Left cardiac atrium (tissue), 4 donors: ENCODE data around the gene ABCD3. TPM values are rescaled to one million over a fixed set of nuclear protein-coding genes. Genes with fewer than 3 reads are reported as not detected.

Source experiments
- ATAC-seq, 2 donors: fragments of 200-7000 bp; cut with Tn5 transposase; one replicate each; pipeline ENCODE4 v1.9.1; 2020; ENCODE audit warnings: mild to moderate bottlenecking in 2 of 2, moderate library complexity in 2 of 2
- DNase-seq: peaks from one replicate; pipeline ENCODE4 v3.0.0-alpha.2; 2020
- intact Hi-C, 2 donors: fragments of 100-400 bp; cut with DNase I; formaldehyde crosslinking; loops; one replicate each; pipeline versions ENCODE4 v1.14.1 to v1.15.1; 2022 to 2023
- total RNA-seq, 2 donors: library from RNA; stranded (reverse); fragmentation: NEBNext Ultra II Directional; extraction: Animal tissue kit (Norgen Biotek cat#: 25700); gene quantifications; one replicate each; pipeline ENCODE4 v1.2.1, GENCODE V29; 2021
- donor health status: DM: no; HTN: yes; CAD: no.
- donor health status: DM: no; HTN: yes; CAD: no; lungs with severe emphysema.
- donor health status: DM: yes; HTN: yes; CAD: no.
- donor health status: Dilated cardiomyopathy.

Gene ABCD3
- total RNA-seq, 2 donors from 2014 or later, result 53.3 to 105 TPM

DNA sequence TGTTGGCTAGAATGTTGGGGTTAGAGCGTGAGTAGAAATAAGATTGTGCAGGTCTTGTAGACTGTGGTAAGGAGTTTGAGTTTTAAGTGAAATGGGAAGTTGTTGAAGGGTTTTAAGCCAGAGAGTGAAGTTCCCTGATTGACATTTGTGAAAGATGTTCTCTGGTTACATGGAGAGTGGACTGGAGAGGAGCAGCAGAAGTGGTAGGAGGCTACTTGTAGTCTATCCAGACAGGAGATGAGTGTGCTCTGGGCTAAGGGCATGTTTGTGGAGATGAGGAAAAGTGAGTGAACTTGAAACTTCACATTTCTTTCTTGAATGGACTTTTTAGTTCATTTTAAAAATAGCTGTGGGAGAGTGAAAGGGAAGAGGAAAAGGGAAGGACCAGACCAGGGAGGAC lies 86.4 kb downstream of the ABCD3 start:
- no peak for ATAC-seq
- intact Hi-C loops, result no loop called here

DNA sequence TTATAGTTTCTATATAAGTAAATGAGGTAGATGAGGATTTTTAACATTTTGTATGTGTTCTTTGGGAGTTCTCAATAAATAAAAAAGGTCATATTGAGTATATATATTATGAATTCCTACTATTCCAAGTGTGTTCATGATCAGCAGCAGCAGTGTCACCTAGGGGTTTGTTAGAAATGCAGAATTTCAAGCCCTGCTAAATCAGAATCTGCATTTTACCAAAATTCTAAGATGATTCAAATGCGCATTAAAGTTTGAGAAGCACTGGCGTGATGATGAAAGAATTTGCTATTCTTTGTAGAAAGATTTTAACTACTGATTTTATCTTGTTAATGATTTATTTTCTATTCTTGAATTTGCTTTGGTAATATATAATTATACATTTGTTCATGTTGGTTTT lies 94.6 kb downstream of the ABCD3 start:
- ATAC-seq (no peak), DNase-seq (no peak)
- intact Hi-C loops, result no loop called here

More for the DNA sequence above, 86.4 kb downstream of the ABCD3 start:
- DNase-seq, result no peak

DNA sequence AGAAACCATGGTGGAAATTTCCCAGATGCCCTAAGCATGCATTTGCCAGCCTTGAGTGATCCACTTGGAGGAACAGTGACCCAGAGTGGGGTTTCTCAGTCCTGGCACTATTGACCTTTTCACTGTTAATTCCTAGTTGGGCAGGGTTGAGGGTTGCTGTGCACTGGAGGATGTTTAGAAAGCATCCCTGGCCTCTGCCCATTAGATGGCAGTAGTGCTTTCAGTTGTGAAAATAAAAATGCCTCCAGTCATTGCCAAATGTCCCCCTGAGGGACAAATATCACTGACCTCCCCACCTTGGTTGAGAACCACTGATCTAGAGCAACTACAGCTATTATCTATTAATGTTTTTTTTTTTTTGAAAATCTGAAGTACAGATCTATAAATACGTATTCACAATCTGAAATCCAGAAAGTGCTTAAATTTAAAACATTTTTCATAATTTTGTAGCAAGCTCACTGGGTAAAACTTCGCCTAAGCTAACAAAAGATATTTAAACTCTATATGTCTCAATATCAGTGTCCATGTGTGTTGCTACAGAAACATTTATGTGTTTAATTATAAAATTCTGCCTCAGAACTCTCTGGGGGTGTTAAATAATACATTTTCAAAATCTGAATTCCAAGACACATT lies 96.0 kb downstream of the ABCD3 start:
- no peak for DNase-seq
- intact Hi-C loops, result loop anchor here in 1 of 2 donors (2.0 kb wide), 1 partner anchor 295 kb away; no protein-coding TSS in a partner anchor
- ATAC-seq, result peak; percentile 35 to 53

DNA sequence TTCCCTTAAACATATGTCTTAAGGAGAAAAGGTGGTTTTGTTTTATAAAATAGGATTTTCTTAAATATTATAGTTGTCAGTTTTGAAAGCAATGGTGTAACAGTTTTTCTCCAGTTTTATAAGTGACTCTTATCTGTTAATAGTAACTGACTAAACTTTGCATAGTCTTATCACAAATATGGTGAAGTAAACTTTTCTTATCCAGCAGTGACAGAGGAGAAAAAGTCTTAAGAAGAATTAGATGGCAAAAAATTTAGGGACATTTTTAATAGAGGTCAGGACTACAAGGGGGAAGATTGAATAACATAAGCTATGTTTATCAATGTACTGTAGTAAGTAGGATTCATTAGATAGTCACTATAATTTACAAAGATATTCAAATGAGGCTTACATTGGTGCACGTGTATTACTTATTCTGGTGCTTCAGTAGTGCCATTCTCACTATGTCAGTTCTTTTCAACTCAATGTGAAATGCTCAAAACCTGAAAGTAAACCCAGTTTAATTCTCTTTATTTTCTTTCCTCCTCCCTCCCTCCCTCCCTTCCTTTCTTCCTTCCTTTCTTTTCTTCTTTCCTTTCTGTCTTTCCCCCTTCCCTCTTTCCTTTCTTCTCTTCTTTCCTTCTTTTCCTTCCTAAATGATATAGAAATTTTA lies 97.2 kb downstream of the ABCD3 start:
- intact Hi-C loops, result loop anchor here in 1 of 2 donors (2.0 kb wide), 1 partner anchor 293 kb away; no protein-coding TSS in a partner anchor
- ATAC-seq (no peak), DNase-seq (no peak)

DNA sequence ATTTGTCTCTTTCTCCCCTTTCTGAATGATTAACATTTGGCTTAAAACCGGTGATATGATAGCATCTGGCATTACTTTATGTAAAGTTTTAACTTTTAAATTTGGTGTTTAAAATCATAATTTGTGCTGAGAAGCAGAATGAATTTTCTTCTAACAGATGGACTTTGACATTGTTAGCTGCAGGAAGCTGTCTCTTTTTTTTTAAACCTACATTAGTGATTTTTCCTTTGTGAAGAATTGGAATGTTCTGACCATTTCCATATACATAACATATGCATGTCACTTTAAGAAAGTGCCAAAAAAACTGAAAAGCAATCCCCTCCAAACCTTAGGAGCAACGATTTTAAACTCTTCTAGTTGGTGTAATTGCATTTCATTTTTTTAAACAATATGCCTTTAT lies 101.2 kb downstream of the ABCD3 start:
- ATAC-seq, result no peak
- intact Hi-C loops, result no loop called here
- no peak for DNase-seq

DNA sequence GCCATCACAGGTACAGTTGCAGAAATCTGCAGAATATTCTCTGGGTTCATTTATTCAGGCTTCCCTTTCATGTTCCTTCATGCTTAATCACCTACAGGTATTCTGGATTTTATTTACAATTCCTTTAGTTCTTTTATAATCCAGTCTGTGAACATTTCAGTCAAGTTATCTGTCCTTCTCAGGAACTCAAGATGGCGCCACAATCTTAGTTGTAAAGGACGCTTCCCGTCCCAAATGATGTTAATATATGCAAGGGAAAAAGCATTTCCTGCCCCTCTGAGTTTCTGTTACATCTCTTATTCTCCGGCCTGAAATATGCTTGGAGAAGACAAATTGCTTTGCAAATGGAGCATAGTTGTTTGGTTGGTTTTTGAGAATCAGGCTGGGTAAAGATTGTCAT lies 104.1 kb downstream of the ABCD3 start:
- DNase-seq (no peak), ATAC-seq (peak; percentile 44 to 65)
- intact Hi-C loops, result loop anchor here (5.0 to 10.0 kb wide), 3 partner anchors 72 to 282 kb away; no protein-coding TSS in a partner anchor

DNA sequence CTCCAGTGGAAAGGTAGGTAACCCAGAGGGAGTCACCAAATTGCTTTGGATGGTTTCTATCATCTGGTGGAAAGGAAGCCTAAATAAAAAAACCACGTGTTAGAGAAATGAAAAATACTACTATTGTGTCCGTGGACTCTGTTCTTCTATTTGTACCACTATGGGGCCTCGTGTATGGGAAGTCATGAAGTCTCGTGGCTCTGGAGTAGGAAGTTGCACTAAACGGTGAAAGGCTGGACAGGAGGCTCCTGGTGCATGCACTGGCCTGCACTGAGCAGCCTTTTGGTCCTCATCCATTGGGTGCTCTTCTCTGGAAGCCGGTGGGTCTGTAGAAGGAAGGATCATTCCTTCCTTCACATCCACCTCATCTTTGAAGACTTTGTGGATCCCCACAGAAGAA lies 106.3 kb downstream of the ABCD3 start:
- ATAC-seq, result no peak
- intact Hi-C loops, result loop anchor here (5.0 to 10.0 kb wide), 3 partner anchors 70 to 280 kb away; no protein-coding TSS in a partner anchor
- no peak for DNase-seq

DNA sequence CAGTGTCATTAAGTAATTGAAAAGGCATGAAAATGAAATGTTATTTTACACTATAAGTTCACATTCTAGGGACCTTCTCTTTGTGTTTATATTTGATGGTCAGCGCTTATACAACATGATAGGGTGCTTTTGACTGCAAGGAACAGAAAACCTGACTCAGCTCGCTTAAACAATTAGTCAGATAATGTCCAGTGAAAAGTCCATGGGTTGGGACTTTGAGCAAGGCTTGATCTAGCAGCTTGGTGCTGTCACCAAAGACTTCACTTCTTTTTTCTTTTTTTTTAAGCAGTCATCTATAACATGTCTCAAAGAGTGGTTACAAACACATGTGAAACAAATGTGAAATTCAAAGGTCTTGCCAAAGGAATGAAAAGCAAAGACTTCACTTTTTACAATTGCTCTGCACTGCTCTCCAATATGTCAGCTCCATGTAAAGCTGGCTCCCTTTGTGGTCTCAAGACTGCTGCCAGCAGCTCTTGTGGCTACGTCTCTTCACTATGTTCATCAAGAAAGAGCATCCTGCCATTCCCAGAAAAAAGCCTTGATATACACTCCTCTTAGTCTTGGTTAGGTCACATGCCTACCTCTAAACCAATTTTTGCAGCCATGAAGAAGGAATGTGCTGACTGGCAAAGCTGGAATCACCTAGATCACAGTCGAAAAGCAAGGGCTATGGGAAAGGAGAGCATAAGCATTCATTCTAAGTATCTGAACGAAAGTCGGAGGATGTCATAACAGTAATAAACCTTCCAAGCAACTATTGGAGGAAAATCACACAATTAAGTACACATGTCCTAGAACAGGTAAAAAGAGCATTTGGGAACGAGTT lies 108.2 kb downstream of the ABCD3 start:
- no peak for ATAC-seq
- intact Hi-C loops, result loop anchor here in 1 of 2 donors (10.0 kb wide), 2 partner anchors 68 to 278 kb away; no protein-coding TSS in a partner anchor
- DNase-seq, result no peak

DNA sequence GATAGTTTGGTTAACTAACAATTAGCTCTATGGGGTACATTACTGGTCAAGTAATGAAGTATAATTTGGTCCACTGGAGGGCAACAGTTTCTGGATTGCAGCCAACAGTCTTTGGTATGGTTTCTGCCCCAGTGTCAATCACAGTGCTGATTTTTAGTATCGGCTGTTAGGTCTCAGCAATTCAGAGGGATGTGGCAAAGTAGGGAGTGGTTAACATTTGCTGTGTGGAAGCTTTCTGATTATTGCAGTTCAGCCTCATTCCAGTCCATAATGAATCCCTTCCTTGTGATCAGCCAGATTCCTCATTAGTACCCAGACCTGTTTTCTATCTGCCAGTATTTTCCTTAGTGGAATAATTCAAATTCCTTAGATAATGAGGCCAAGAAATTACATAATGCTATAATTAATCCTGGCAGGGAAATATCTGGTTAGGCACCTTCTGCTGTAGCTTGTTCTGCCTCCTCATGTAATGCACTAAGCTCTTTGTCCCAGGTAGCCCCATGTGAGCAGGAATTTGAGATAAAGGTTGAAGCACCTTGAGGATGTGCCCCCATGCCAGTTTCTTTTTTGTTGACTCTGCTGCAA lies 109.3 kb downstream of the ABCD3 start:
- ATAC-seq (peak; percentile 49 to 69), DNase-seq (no peak)
- intact Hi-C loops, result loop anchor here in 1 of 2 donors (10.0 kb wide), 2 partner anchors 67 to 277 kb away; no protein-coding TSS in a partner anchor

DNA sequence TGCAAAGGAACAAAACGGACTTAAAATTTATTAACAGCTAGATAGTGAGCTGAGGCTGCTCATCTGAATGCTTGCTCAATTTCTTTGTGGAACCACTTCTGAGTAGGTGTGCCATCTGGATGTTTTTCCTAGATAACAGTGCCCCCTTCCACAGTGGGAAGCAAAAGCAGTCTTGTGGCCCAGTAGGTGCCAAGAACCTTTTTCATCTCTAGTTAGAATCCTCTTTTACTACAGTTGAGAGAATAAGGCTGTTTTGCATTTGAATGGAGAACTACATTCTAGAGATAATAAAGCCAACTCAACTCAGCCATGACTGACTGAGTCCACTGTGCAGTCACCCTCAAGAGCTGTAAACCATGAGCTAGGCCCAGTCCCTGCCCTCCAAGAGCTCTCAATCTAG lies 110.1 kb downstream of the ABCD3 start:
- intact Hi-C loops, result loop anchor here in 1 of 2 donors (10.0 kb wide), 2 partner anchors 67 to 277 kb away; no protein-coding TSS in a partner anchor
- ATAC-seq, result peak in 1 of 2 donors; percentile 12
- DNase-seq, result no peak

DNA sequence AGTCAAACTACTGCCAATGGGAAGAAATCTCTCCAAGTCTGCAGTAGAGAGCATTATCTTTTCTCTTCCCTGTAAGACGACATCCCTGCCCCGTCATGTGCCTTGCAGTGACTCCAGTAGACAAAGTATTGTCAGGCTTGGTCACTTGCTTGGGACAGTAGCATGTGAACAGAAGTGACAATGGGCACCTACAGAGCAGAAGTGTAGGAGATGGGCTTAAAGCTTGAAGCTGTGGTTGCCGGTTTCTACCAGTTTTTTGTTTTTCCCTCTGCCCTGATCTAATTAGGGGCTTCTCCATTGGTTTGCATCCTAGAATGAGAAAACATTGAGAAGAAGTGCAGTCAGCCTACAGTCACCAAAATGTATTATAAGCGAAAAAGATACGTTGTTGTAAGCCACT lies 110.6 kb downstream of the ABCD3 start:
- no peak for DNase-seq
- no peak for ATAC-seq
- intact Hi-C loops, result loop anchor here in 1 of 2 donors (10.0 kb wide), 2 partner anchors 66 to 276 kb away; no protein-coding TSS in a partner anchor

DNA sequence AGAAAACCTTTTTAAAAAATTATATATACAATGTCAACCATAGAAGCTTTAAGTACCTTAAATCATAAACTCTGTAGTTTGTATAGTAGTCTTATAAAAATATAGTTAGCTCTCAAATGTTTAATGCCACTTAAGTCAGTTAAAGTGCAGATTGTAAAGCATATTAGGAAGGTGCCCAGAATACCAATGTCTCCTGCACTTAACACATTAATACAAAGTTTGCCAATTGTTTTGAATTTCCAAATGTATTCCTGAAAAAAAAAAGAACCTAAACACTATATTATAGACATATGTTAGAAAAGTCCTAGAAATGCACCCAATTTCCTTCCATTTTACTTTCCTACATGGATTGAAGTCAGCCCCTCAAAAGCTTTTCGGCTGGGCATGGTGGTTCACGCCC lies 111.2 kb downstream of the ABCD3 start:
- ATAC-seq, result no peak
- intact Hi-C loops, result loop anchor here in 1 of 2 donors (10.0 kb wide), 2 partner anchors 65 to 275 kb away; no protein-coding TSS in a partner anchor
- no peak for DNase-seq

DNA sequence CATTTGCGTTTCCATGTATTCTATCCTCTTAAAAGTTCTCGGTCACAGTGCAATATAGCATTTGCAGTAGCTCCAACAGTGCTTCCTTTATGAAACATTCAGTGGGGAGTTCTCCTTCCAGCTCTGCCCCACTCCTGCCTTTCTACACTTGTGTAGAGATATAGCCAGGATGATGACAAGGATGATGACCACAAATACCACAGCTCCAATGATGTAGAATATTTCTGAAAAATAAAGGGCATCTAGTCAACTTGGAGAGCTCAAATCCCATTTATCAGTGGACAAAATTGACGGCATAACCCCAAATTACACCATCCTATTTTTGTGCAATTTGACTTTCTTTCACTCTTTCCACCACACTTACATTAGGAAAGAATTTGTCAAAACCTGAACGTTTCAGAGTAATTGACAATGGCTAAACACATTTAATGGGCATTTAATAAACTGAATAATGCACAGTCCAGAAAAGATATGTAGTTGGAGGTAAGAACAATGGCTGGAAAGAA lies 112.2 kb downstream of the ABCD3 start:
- ATAC-seq (no peak), DNase-seq (no peak)
- intact Hi-C loops, result loop anchor here in 1 of 2 donors (10.0 kb wide), 1 partner anchor 124 kb away; no protein-coding TSS in a partner anchor

DNA sequence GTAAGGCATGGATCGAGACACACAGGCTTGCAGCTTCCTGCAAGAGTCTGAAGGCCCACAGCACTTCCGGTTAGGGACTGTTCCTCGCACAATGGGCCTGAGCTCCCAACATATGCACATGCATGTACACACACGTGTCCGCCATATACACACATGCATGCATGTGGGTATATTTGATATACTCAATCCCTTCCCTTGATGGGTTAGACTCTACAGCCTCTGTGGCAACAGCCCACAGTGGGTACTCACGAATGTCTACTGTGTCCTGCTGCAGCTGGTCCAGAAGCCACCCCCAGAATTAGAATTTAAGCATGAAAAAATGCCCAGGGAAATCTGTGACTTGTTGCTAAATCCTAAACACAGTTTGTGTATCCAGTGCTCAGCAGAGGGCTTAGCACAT lies 113.5 kb downstream of the ABCD3 start:
- intact Hi-C loops, result loop anchor here in 1 of 2 donors (10.0 kb wide), 1 partner anchor 123 kb away; no protein-coding TSS in a partner anchor
- DNase-seq (no peak), ATAC-seq (no peak)

DNA sequence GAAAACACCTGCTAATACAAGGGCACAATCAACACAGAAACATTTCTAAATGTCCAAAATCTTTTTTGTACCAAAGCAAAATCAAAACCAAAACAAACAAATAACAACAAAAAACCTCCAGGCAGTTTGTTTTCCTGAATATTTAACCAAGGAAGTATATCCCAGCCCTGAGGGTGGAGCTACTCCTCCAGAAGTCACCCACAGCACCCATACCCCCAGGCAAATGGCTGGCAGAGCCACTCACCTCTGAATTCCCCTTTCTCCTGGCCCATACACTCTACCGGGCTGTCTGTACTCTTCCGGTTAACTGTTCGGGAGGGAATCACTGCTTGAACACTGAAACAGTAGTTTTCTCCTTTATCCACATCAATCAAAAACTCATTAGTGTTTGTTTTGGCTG lies 113.9 kb downstream of the ABCD3 start:
- intact Hi-C loops, result loop anchor here in 1 of 2 donors (10.0 kb wide), 1 partner anchor 123 kb away; no protein-coding TSS in a partner anchor

DNA sequence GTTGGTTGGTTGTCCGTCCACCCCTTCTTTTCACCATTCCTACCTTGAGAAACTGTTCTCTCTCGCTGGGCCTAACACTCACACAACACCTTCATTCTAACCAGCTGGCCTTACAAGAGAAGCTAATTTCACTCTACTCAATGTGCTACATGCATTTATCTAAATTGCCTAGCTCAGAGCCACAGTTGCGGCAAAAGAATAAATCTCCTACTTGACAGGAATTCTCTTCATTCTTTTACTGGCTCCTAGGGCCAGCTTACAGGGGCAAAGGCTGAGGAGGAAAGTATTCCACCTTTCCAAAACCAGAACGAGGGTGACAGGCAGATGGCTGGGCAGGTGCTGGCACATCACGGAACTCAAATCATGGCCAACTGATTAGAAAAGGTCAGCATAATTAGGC lies 116.9 kb downstream of the ABCD3 start:
- DNase-seq (no peak), ATAC-seq (no peak)
- intact Hi-C loops, result loop anchor here (5.0 to 10.0 kb wide), 3 partner anchors 62 to 120 kb away; no protein-coding TSS in a partner anchor

More for the DNA sequence above, 113.9 kb downstream of the ABCD3 start:
- no peak for DNase-seq
- ATAC-seq, result peak in 1 of 2 donors; percentile 25

DNA sequence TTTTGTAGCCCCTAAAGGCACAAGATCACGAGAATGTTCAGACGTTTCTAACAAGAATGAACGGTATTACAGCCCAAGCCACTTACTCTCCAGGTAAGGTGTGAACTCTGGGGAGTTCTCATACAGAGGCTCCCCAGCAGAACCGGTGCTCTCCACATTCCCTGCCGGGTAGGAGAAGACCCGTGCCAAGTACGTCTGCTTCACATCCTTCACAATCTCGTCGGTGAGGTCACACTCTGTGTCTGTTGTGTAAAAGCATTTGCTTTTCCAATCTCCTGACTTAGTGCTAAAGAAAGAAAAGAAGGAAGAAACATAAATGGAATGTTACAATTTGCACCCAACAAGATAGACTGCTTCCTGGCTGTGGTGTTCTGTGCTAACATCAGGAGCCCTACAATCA lies 117.7 kb downstream of the ABCD3 start:
- intact Hi-C loops, result loop anchor here (5.0 to 10.0 kb wide), 3 partner anchors 61 to 119 kb away; no protein-coding TSS in a partner anchor
- DNase-seq (no peak), ATAC-seq (peak; percentile 17 to 46)

DNA sequence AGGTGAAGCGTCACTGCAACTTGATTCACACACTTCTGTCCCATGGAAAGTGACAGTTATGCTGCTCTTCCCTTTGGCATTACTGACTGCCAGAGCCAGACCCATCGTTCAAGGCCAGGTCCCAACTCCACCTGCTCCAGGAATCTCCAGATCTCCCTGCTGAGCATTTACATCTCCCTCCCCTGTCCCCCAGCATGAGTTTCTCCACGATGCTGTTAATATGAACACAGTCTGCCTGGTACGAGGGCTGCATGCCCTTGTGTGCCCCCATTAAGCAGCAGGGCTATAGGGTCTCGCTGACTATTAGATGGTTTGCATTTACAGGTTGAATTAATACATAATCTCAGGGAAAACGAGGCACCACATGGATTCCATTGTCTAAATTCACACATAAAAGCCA lies 119.1 kb downstream of the ABCD3 start:
- DNase-seq (no peak), ATAC-seq (no peak)
- intact Hi-C loops, result loop anchor here (5.0 to 10.0 kb wide), 3 partner anchors 60 to 118 kb away; no protein-coding TSS in a partner anchor
